ENCODE measurements around the gene S100Z.
"Not testable (repeated sequence)": the region's sequence is repeated elsewhere in the genome, so short reads cannot be mapped to it uniquely, and the experiment has no call there.

DNA sequence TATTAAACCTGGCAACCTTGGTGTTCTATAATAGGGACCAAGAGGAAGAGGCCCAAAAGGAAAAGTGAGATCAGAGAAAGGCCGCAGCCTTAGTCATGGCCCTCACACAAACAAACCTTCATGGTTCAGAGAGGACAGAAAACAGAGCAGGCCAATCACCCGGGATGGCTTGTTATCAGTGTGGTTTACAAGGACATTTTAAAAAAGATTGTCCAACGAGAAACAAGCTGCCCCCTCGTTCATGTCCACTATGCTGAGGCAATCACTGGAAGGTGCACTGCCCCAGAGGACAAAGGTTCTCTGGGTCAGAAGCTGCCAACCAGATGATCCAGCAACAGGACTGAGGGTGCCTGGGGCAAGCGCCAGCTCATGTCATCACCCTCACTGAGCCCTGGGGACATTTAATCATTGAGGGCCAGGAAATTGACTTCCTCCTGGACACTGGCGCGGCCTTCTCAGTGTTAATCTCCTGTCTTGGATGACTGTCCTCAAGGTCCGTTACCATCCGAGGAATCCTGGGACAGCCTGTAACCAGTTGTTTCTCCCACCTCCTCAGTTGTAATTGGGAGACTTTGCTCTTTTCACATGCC is 60.6 kb downstream of the S100Z start:
- not testable (repeated sequence) for TF ChIP-seq POLR2AphosphoS5, CTCF, POLR2A, EP300 (IDR thresholded peaks at IDR 0.05)

Data from stomach (tissue), 4 donors.